Mesendoderm (in vitro differentiated cells): ENCODE results near the gene RNF144A.

Experiments used
- DNase-seq: peaks from one replicate; pipeline ENCODE4 v3.0.0; 2013
- H2AK5ac ChIP-seq: 2 replicates; pipeline ENCODE4 v1.6.1; 2013; ENCODE audit warnings: low read length, inconsistent platforms
- H2BK120ac ChIP-seq: 2 replicates; pipeline ENCODE4 v1.6.1; 2013; ENCODE audit warnings: low read depth, mild to moderate bottlenecking, low read length, moderate library complexity, mixed read lengths
- H2BK15ac ChIP-seq: replicated peaks from 2 replicates; pipeline ENCODE4 v1.6.1; 2013; ENCODE audit warnings: low read depth, mild to moderate bottlenecking, moderate library complexity
- H2BK5ac ChIP-seq: 2 replicates; pipeline ENCODE4 v1.6.1; 2013; ENCODE audit warnings: low read length, inconsistent platforms
- H3K18ac ChIP-seq: 2 replicates; pipeline ENCODE4 v1.6.1; 2013; ENCODE audit warnings: mild to moderate bottlenecking, low read length, mixed read lengths
- H3K23ac ChIP-seq: one replicate; pipeline ENCODE4 v1.6.1; 2013; ENCODE audit warnings: low read length
- H3K27ac ChIP-seq: 2 replicates; pipeline ENCODE4 v1.5.1; 2013; ENCODE audit warnings: low read depth, mild to moderate bottlenecking, inconsistent platforms, low read length, moderate library complexity
- H3K27me3 ChIP-seq: 2 replicates; pipeline ENCODE4 v1.6.1; 2013; ENCODE audit warnings: low read length, control low read depth, mild to moderate bottlenecking, inconsistent platforms; ENCODE audit not compliant: insufficient read depth, poor library complexity
- H3K36me3 ChIP-seq: 2 replicates; pipeline ENCODE4 v1.6.1; 2013; ENCODE audit warnings: low read length, inconsistent platforms; ENCODE audit not compliant: control insufficient read depth, insufficient read depth
- H3K4ac ChIP-seq: one replicate; pipeline ENCODE4 v1.6.1; 2013; ENCODE audit warnings: low read depth, mild to moderate bottlenecking, low read length, moderate library complexity
- H3K4me1 ChIP-seq: 2 replicates; pipeline ENCODE4 v1.6.1; 2013; ENCODE audit warnings: low read depth, low read length, inconsistent platforms; ENCODE audit not compliant: control insufficient read depth
- H3K4me2 ChIP-seq: 2 replicates; pipeline ENCODE4 v1.6.1; 2013; ENCODE audit warnings: low read length
- H3K4me3 ChIP-seq: 2 replicates; pipeline ENCODE4 v1.5.1; 2013; ENCODE audit warnings: mild to moderate bottlenecking, low read length
- H3K56ac ChIP-seq: one replicate; pipeline ENCODE4 v1.6.1; 2013; ENCODE audit warnings: low read length
- H3K79me1 ChIP-seq: 2 replicates; pipeline ENCODE4 v1.6.1; 2013; ENCODE audit warnings: low read length, inconsistent platforms
- H3K79me2 ChIP-seq: 2 replicates; pipeline ENCODE4 v1.6.1; 2013; ENCODE audit warnings: mild to moderate bottlenecking, low read length; ENCODE audit not compliant: control insufficient read depth, insufficient read depth
- H3K9ac ChIP-seq: 2 replicates; pipeline ENCODE4 v1.6.1; 2013; ENCODE audit warnings: low read length, inconsistent platforms
- H4K5ac ChIP-seq: one replicate; pipeline ENCODE4 v1.6.1; 2013; ENCODE audit warnings: low read length
- H4K8ac ChIP-seq: one replicate; pipeline ENCODE4 v1.6.1; 2013; ENCODE audit warnings: low read depth, mild to moderate bottlenecking, control low read depth, low read length, moderate library complexity
- WGBS: extraction: QIAGEN DNeasy Blood & Tissue Kit; methylation state at CpG from one replicate; pipeline ENCODE4 v1.1.7; 2013; ENCODE audit warnings: low lambda C conversion rate, missing lambda C conversion rate; ENCODE audit not compliant: insufficient coverage; ENCODE audit errors: extremely low coverage; 5-methylcytosine and 5-hydroxymethylcytosine counted together

The RNF144A gene

DNA sequence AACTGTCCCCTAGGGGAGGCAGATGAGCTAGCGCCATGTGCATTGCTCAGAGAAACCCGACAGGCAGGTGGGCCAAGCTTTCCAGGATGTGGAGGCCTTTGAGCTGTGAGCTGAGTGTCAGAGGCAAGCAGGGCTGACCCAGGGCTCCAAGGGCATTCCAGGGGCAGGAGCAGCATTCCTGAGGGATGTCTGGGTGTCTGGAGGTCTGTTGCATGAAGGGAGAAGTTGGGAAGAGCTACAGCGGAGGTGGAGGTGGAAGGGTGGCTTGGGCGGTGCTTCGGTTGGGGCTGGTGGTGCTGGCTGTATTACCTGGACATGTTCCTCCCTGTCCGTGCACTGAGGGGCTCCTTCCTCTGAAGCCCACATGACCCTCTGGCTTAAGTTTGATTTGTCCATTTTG is 102.8 kb downstream of the RNF144A start:
- Histone ChIP-seq H3K27me3 (no peaks in the 10 kb centered on the region), H3K4me1 (no peaks in the 10 kb centered on the region), H3K27ac (no peak overlapping the region), H3K36me3 (no peaks in the 10 kb centered on the region), H2BK5ac (no peak overlapping the region), H4K5ac (no peak overlapping the region), H3K4ac (no peak overlapping the region), H3K18ac (no peak overlapping the region), H3K79me1 (no peaks in the 10 kb centered on the region), H4K8ac (no peak overlapping the region), H3K4me3 (no peak overlapping the region), H3K23ac (no peak overlapping the region), H2BK120ac (no peak overlapping the region), H3K4me2 (no peak overlapping the region), H2BK15ac (no peak overlapping the region), H3K56ac (no peak overlapping the region), H3K9ac (no peak overlapping the region), H3K79me2 (no peaks in the 10 kb centered on the region), H2AK5ac (no peak overlapping the region)
- no CpG with 5 or more reads among the region's 6 CpGs for WGBS
- DNase-seq = peak; percentile 25

DNA sequence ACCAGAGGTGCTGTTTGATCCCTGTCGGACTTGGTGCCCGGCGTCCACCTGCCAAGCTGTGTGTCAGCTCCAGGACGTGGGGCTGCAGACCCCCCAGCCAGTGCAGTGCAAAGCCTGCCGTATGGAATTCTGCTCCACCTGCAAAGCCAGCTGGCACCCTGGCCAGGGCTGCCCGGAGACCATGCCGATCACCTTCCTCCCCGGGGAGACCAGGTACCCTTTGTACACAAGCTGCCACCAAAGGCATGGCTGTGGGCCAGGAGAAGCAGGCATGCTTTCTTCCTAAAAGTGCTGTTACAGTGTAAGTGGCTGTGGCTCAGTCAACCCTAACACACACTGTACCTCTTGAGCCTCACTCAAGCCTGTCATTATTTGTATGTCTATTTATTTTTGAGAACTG is 103.3 kb downstream of the RNF144A start:
- Histone ChIP-seq H3K9ac (no peak overlapping the region), H2AK5ac (no peak overlapping the region), H3K36me3 (no peaks in the 10 kb centered on the region), H3K79me2 (no peaks in the 10 kb centered on the region), H3K4me1 (no peaks in the 10 kb centered on the region), H3K4me2 (no peak overlapping the region), H3K18ac (no peak overlapping the region), H3K56ac (no peak overlapping the region), H2BK15ac (no peak overlapping the region), H4K8ac (no peak overlapping the region), H3K23ac (no peak overlapping the region), H3K4ac (no peak overlapping the region), H2BK120ac (no peak overlapping the region), H4K5ac (no peak overlapping the region), H3K27ac (no peak overlapping the region), H3K79me1 (no peaks in the 10 kb centered on the region), H3K4me3 (no peak overlapping the region), H3K27me3 (no peaks in the 10 kb centered on the region), H2BK5ac (no peak overlapping the region)
- DNase-seq = no peak
- no CpG with 5 or more reads among the region's 8 CpGs for WGBS

DNA sequence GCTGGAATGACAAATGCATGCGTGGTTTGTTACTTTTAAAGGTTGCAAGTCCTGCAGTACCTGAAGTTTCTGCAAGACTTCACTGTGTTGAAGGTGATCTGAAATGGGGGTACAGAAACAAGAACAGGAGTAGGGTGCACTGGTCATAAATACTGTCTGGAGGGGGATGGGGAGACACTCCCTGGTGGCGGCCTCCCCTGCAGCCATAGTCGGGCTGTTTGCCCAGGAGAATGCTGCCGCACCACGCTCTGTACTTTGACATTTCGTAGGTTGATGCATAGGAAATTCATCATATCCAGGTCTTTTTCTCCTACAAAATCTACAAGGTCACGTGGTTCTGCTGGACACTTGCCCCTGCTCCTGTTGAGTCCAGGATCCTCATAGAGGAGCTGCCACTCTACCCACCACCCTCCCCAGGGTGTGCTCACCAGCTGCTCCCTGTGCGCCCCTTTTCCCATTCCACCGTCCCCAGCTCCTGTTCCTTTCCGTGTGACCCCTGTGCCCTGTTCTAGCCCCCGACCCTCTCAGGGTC is 103.8 kb downstream of the RNF144A start:
- Histone ChIP-seq H4K8ac (no peak overlapping the region), H2BK15ac (no peak overlapping the region), H2BK120ac (no peak overlapping the region), H3K79me2 (no peaks in the 10 kb centered on the region), H3K4me3 (no peak overlapping the region), H3K36me3 (no peaks in the 10 kb centered on the region), H3K4ac (no peak overlapping the region), H2AK5ac (no peak overlapping the region), H3K56ac (no peak overlapping the region), H3K9ac (no peak overlapping the region), H3K27me3 (no peaks in the 10 kb centered on the region), H3K4me2 (no peak overlapping the region), H4K5ac (no peak overlapping the region), H3K27ac (no peak overlapping the region), H3K4me1 (no peaks in the 10 kb centered on the region), H3K79me1 (no peaks in the 10 kb centered on the region), H3K23ac (no peak overlapping the region), H2BK5ac (no peak overlapping the region), H3K18ac (no peak overlapping the region)
- WGBS = no CpG with 5 or more reads among the region's 11 CpGs
- DNase-seq = no peak

DNA sequence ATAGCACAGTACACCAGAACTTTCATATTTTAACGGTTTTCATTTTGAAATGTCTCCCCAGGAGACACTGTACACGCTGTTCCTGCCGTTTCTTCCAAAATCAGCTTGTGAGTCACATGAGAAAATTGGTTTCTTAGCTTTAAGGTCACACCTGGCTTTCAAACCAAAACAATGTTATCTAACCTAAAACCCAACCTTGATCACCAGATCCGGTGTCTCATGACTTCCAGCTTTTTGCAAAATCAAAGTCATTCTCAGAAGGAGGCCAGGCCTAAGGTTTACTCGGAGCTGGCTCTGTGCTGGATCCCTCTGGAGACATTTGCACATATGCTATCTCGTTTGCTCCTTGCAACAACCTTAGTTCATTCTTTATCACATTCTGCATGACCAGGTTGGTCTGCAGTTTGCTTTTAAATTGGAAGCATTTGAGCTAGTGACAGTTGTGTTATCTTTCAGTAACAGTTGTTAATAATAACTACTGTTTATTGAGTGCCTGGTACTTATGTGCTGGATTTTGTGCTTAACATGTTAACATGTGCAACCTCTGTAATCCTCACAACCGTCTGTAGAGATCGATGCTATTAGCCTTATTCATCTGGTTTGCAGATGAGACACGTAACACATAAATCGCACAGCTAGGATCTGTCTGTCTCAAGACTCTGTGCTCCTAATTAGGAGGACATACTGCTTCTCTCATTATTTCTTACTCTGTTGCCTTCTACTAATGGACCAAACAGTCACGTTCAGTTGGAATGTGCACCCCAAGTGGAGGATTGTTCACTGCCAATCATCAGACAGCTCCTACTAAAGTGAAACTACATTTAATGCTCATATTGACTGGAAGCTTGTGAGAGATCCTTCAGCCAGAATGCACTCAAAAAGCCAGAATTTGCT is 105.5 kb downstream of the RNF144A start:
- no peak overlapping the region for H3K56ac ChIP-seq
- no peaks in the 10 kb centered on the region for H3K79me2 ChIP-seq
- H2BK15ac ChIP-seq = no peak overlapping the region
- H3K18ac ChIP-seq = no peak overlapping the region
- no peak overlapping the region for H3K27ac ChIP-seq
- H3K4me1 ChIP-seq = no peaks in the 10 kb centered on the region
- H2AK5ac ChIP-seq = no peak overlapping the region
- H3K4me3 ChIP-seq = no peak overlapping the region
- no peak overlapping the region for H3K23ac ChIP-seq
- H3K36me3 ChIP-seq = no peaks in the 10 kb centered on the region
- no CpG with 5 or more reads among the region's 11 CpGs for WGBS
- no peak overlapping the region for H2BK120ac ChIP-seq
- H3K4ac ChIP-seq = no peak overlapping the region
- H3K27me3 ChIP-seq = no peaks in the 10 kb centered on the region
- no peak overlapping the region for H3K4me2 ChIP-seq
- H3K9ac ChIP-seq = no peak overlapping the region
- DNase-seq = no peak
- no peak overlapping the region for H4K8ac ChIP-seq
- no peak overlapping the region for H4K5ac ChIP-seq
- no peak overlapping the region for H2BK5ac ChIP-seq
- H3K79me1 ChIP-seq = no peaks in the 10 kb centered on the region

DNA sequence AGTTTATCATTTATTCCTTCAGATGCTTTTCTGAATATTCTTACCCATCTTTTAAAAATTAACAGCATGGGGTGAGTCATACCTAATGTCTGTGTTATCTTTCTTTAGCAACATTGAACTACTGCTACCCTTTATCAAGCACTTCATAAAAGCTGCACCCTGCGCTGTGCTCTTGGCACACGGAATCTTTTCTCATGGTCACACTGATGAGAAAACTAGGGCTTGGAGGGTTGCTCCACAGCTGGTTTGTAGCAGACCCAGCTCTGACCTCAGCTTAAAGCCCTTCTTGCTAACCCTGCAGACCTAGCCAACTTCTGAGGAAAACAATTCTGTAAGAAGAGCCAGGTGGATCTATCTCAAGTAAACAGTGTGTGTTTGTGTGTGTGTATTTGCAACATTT is 106.3 kb downstream of the RNF144A start:
- H4K8ac ChIP-seq = no peak overlapping the region
- no peak overlapping the region for H3K27ac ChIP-seq
- H2BK15ac ChIP-seq = no peak overlapping the region
- DNase-seq = no peak
- H3K4me2 ChIP-seq = no peak overlapping the region
- no peaks in the 10 kb centered on the region for H3K4me1 ChIP-seq
- H3K4ac ChIP-seq = no peak overlapping the region
- H2AK5ac ChIP-seq = no peak overlapping the region
- H3K56ac ChIP-seq = no peak overlapping the region
- no peak overlapping the region for H2BK120ac ChIP-seq
- H2BK5ac ChIP-seq = no peak overlapping the region
- H3K27me3 ChIP-seq = no peaks in the 10 kb centered on the region
- H3K79me1 ChIP-seq = no peaks in the 10 kb centered on the region
- no peak overlapping the region for H3K4me3 ChIP-seq
- no CpG with 5 or more reads among the region's 2 CpGs for WGBS
- no peak overlapping the region for H4K5ac ChIP-seq
- H3K36me3 ChIP-seq = no peaks in the 10 kb centered on the region
- no peaks in the 10 kb centered on the region for H3K79me2 ChIP-seq
- no peak overlapping the region for H3K18ac ChIP-seq
- H3K9ac ChIP-seq = no peak overlapping the region
- no peak overlapping the region for H3K23ac ChIP-seq
